Endothelial cell (in vitro differentiated cells): ENCODE results near the gene SLC22A16. TPM values are rescaled to one million over a fixed set of nuclear protein-coding genes. Genes with fewer than 3 reads are reported as not detected.
"Not testable (repeated sequence)": the region's sequence is repeated elsewhere in the genome, so short reads cannot be mapped to it uniquely, and the experiment has no call there.

Source experiments
- DNase-seq: peaks from one replicate; pipeline ENCODE4 v3.0.0; 2021; ENCODE audit warnings: low spot score
- H3K27ac Mint-ChIP-seq: one replicate; pipeline ENCODE4 v1.8.0; 2021; ENCODE audit warnings: mixed read lengths, inconsistent platforms; ENCODE audit not compliant: unreplicated experiment
- H3K27me3 Mint-ChIP-seq: one replicate; pipeline ENCODE4 v1.8.0; 2021; ENCODE audit warnings: mild to moderate bottlenecking, moderate library complexity, mixed read lengths, inconsistent platforms; ENCODE audit not compliant: unreplicated experiment
- H3K36me3 Mint-ChIP-seq: one replicate; pipeline ENCODE4 v1.8.0; 2021; ENCODE audit warnings: mild to moderate bottlenecking, low read depth, mixed read lengths, inconsistent platforms; ENCODE audit not compliant: unreplicated experiment
- H3K4me1 Mint-ChIP-seq: one replicate; pipeline ENCODE4 v1.8.0; 2021; ENCODE audit warnings: mild to moderate bottlenecking, mixed read lengths, inconsistent platforms; ENCODE audit not compliant: unreplicated experiment
- H3K4me3 Mint-ChIP-seq: one replicate; pipeline ENCODE4 v1.8.0; 2021; ENCODE audit warnings: mild to moderate bottlenecking, mixed read lengths, inconsistent platforms; ENCODE audit not compliant: unreplicated experiment
- H3K9me3 Mint-ChIP-seq: one replicate; pipeline ENCODE4 v1.8.0; 2021; ENCODE audit warnings: mixed read lengths, inconsistent platforms; ENCODE audit not compliant: unreplicated experiment
- total RNA-seq: library from RNA; stranded (reverse); fragmentation: NEBNext Ultra II Directional; extraction: Animal tissue kit (Norgen Biotek cat#: 25700); gene quantifications from one replicate; pipeline ENCODE4 v1.2.1, GENCODE V29; 2021; ENCODE audit not compliant: unreplicated experiment
- TF ChIP-seq, protein P1 (sequence below): fragments of 200-600 bp; sonication (generic); IDR thresholded peaks from one replicate; pipeline ENCODE4 v1.5.0; 2021; ENCODE audit warnings: antibody characterized with exemption; ENCODE audit not compliant: unreplicated experiment

SLC22A16 gene
- total RNA-seq, 1 donor from 2014 or later = 0.54 TPM

DNA sequence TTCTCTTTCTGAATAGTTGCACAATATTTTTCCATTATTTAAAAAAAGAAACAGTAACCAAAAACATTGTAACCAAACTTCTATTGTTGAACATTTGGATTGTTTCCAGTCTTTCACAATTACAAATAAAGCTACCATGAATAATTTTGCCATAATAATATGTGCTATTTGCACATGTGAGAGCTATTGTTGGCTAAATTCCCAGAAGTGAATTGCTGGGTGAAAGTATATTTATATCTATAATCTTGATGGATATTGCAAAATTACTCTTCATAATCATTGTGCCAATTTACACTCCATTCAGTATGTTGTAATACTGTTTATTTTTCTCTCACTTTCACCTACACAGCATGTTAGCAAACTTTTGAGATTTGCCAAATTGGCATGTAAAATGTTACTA is 36.6 kb upstream of the SLC22A16 start:
- no peak overlapping the region for H3K4me3 Mint-ChIP-seq
- H3K9me3 Mint-ChIP-seq = no peaks in the 10 kb centered on the region
- DNase-seq = no peak
- no peak overlapping the region for H3K27ac Mint-ChIP-seq
- TF ChIP-seq, protein P1, sequence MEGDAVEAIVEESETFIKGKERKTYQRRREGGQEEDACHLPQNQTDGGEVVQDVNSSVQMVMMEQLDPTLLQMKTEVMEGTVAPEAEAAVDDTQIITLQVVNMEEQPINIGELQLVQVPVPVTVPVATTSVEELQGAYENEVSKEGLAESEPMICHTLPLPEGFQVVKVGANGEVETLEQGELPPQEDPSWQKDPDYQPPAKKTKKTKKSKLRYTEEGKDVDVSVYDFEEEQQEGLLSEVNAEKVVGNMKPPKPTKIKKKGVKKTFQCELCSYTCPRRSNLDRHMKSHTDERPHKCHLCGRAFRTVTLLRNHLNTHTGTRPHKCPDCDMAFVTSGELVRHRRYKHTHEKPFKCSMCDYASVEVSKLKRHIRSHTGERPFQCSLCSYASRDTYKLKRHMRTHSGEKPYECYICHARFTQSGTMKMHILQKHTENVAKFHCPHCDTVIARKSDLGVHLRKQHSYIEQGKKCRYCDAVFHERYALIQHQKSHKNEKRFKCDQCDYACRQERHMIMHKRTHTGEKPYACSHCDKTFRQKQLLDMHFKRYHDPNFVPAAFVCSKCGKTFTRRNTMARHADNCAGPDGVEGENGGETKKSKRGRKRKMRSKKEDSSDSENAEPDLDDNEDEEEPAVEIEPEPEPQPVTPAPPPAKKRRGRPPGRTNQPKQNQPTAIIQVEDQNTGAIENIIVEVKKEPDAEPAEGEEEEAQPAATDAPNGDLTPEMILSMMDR = no peak
- no peaks in the 10 kb centered on the region for H3K27me3 Mint-ChIP-seq
- no peaks in the 10 kb centered on the region for H3K36me3 Mint-ChIP-seq
- no peaks in the 10 kb centered on the region for H3K4me1 Mint-ChIP-seq

DNA sequence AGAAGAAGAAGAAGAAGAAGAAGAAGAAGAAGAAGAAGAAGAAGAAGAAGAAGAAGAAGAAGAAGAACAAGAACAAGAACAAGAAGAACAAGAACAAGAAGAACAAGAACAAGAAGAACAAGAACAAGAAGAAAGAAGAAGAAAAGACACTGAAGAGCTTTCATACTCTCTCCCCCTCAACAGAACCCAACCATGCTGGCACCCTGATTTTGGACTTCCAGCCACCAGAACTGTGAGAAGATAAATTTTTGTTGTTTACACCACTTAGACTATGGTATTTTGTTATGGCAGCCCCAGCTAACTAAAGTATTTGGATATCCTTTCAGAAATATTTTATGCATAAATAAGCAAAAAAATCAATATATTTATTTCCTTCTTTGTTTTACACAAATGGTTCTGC is 36.1 kb upstream of the SLC22A16 start:
- not testable (repeated sequence) for DNase-seq

DNA sequence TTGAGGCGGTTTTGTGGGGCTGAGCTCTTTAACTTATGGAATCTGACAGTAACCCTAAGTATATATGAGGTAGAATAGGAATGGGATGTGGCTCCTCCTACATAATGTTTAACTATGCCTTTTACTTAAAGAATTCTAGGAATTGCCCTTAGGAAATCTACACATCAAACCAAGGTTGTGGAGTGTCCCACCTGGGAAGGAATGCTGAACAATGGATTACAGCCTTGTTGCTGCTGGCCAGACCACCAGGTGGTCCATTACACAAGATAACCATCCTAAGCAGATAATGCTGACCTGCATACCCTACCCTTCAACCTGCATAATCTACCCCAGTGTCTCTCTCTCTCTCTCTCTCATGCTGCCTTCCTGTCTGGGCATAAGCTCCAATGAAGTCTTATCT is 35.0 kb upstream of the SLC22A16 start:
- no peaks in the 10 kb centered on the region for H3K4me1 Mint-ChIP-seq
- no peak overlapping the region for H3K27ac Mint-ChIP-seq
- H3K4me3 Mint-ChIP-seq = no peak overlapping the region
- no peaks in the 10 kb centered on the region for H3K27me3 Mint-ChIP-seq
- H3K9me3 Mint-ChIP-seq = no peaks in the 10 kb centered on the region
- TF ChIP-seq, protein P1 = no peak
- DNase-seq = no peak
- H3K36me3 Mint-ChIP-seq = no peaks in the 10 kb centered on the region

More for the DNA sequence above, 36.1 kb upstream of the SLC22A16 start:
- H3K4me3 Mint-ChIP-seq, H3K9me3 Mint-ChIP-seq, H3K27ac Mint-ChIP-seq, H3K27me3 Mint-ChIP-seq, H3K4me1 Mint-ChIP-seq, H3K36me3 Mint-ChIP-seq: not testable (repeated sequence)

DNA sequence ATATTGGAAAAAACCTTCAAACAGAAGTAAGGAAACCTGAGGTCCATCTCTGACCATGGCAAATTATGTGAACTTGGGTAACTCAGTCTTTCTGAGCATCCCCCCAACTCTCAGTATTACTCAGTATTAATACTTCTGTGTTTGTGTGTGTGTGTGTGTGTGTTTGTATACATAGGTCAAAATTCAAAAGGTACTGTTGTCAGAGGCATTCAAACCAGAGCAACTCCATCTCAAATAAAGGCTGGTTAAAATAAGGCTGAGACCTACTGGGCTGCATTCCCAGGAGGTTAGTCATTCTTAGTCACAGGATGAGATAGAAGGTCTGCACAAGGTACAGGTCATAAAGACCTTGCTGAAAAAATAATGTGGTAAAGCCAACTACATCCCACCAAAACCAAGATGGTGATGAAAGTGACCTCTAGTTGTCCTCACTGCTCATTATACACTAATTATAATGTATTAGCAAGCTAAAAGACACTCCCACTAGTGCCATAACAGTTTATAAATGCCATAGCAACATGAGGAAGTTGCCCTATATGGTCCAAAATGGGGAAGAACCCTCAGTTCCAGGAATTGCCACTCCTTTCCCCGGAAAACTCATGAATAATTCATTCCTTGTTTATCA is 33.3 kb upstream of the SLC22A16 start:
- Mint-ChIP-seq H3K9me3 (no peaks in the 10 kb centered on the region), H3K27ac (no peak overlapping the region), H3K36me3 (no peaks in the 10 kb centered on the region), H3K4me3 (no peak overlapping the region), H3K27me3 (no peaks in the 10 kb centered on the region), H3K4me1 (no peaks in the 10 kb centered on the region)
- no peak for DNase-seq
- TF ChIP-seq, protein P1 = no peak

DNA sequence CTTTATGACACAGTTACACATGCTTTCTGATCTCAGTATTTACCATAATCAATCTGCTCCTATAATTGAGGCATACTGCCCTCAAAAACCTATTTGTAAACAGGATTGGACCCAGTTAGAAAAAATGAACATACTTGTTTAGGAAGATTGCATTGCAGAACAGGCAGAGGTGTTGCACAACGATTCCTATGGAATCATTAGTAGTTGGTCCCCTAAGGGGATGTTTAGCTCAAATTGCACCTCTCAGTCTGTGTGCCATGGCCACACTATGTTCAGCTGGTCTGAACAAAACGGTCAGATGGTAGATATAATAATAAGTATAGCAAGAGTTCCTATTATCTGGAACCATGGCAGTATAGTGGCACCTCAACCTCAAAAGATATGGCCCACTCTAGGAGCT is 28.5 kb upstream of the SLC22A16 start:
- not testable (repeated sequence) for H3K36me3 Mint-ChIP-seq, H3K27ac Mint-ChIP-seq, DNase-seq, H3K9me3 Mint-ChIP-seq, H3K4me3 Mint-ChIP-seq, H3K27me3 Mint-ChIP-seq
- peaks cover 15% of the 10 kb centered on the region for H3K4me1 Mint-ChIP-seq

DNA sequence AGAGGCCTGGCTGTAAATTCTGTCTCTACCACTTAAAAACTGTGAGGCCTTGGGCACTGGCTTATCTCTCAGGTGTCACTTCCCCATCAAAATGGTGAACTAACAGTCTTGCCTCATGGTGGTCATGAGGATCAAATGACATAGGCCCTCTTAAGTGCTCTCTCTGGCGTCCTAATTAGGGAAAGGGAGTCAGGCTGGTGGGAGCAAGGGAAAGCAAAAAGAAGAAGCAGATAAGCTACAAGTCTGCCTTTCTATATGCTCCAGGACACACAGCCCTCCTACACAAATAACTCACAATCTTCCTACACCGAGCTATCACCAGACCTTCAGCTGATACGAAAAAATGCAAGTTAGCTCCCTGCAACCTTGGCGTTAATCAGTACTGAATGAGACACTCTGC is 19.5 kb upstream of the SLC22A16 start:
- TF ChIP-seq, protein P1 = no peak
- DNase-seq = no peak
- no peak overlapping the region for H3K4me3 Mint-ChIP-seq
- peaks cover 8% of the 10 kb centered on the region for H3K4me1 Mint-ChIP-seq
- H3K36me3 Mint-ChIP-seq = peaks cover 3% of the 10 kb centered on the region
- no peak overlapping the region for H3K27ac Mint-ChIP-seq
- H3K27me3 Mint-ChIP-seq = peaks cover 12% of the 10 kb centered on the region
- no peaks in the 10 kb centered on the region for H3K9me3 Mint-ChIP-seq
